Measurements from ENCODE around the gene PRPSAP1.

PRPSAP1 gene

GRCh38 chr17:76272541-76273444 is 80.9 kb downstream of the PRPSAP1 start:
- peaks cover 18% of the 10 kb centered on the region for H3K4me1 ChIP-seq (ENCODE audit: low read length)
- H3K4me2 ChIP-seq (ENCODE audit: low read depth, low read length): no peak overlapping the region
- no peak for TF ChIP-seq EZH2phosphoT487 (IDR thresholded peaks at IDR 0.05; ENCODE audit: low read length)
- TF ChIP-seq EZH2 (optimal IDR thresholded peaks at IDR 0.05; ENCODE audit: low read depth, low read length): no peak
- no peak for TF ChIP-seq CTCF (IDR thresholded peaks at IDR 0.05; ENCODE audit: low read length)
- H3K4me3 ChIP-seq (ENCODE audit: low read length): no peak overlapping the region
- H4K20me1 ChIP-seq (ENCODE audit: insufficient read depth, low read length): no peaks in the 10 kb centered on the region
- no peak overlapping the region for H2AFZ ChIP-seq (ENCODE audit: low read length)
- H3K9me3 ChIP-seq (replicated peaks; ENCODE audit: insufficient read depth, low read length): no peaks in the 10 kb centered on the region
- peaks cover 23% of the 10 kb centered on the region for H3K79me2 ChIP-seq (ENCODE audit: low read length)
- no peak for DNase-seq
- no peak overlapping the region for H3K9ac ChIP-seq (ENCODE audit: low read length)
- no peaks in the 10 kb centered on the region for H3K27me3 ChIP-seq (replicated peaks; ENCODE audit: insufficient read depth, low read length)
- peaks cover 51% of the 10 kb centered on the region for H3F3A ChIP-seq (ENCODE audit: insufficient read depth, low read length)
- no peaks in the 10 kb centered on the region for H3K9me2 ChIP-seq (replicated peaks; ENCODE audit: insufficient read depth, low read length)
- no peaks in the 10 kb centered on the region for H3K36me3 ChIP-seq (replicated peaks; ENCODE audit: insufficient read depth, low read length)
- H3K27ac ChIP-seq (ENCODE audit: low read length): no peak overlapping the region

- Histone ChIP-seq H3K27ac (ENCODE audit: low read length) (no peak overlapping the region), H3K27me3 (replicated peaks; ENCODE audit: insufficient read depth, low read length) (no peaks in the 10 kb centered on the region), H3K4me1 (ENCODE audit: low read length) (peaks cover 24% of the 10 kb centered on the region), H3K9me3 (replicated peaks; ENCODE audit: insufficient read depth, low read length) (no peaks in the 10 kb centered on the region), H2AFZ (ENCODE audit: low read length) (no peak overlapping the region), H3K36me3 (replicated peaks; ENCODE audit: insufficient read depth, low read length) (0 out of 2 replicates have a peak, but pooled peaks cover 3% of the 10 kb centered on the region), H3K9me2 (replicated peaks; ENCODE audit: insufficient read depth, low read length) (no peaks in the 10 kb centered on the region), H3F3A (ENCODE audit: insufficient read depth, low read length) (peaks cover 57% of the 10 kb centered on the region), H3K9ac (ENCODE audit: low read length) (no peak overlapping the region), H3K79me2 (ENCODE audit: low read length) (peaks cover 32% of the 10 kb centered on the region), H3K4me3 (ENCODE audit: low read length) (no peak overlapping the region), H3K4me2 (ENCODE audit: low read depth, low read length) (peak overlapping the region; percentile 26; the same call in 1 of the 2 replicates), H4K20me1 (ENCODE audit: insufficient read depth, low read length) (no peaks in the 10 kb centered on the region)
- no peak for DNase-seq
- TF ChIP-seq EZH2 (optimal IDR thresholded peaks at IDR 0.05; ENCODE audit: low read depth, low read length) (no peak), CTCF (IDR thresholded peaks at IDR 0.05; ENCODE audit: low read length) (no peak), EZH2phosphoT487 (IDR thresholded peaks at IDR 0.05; ENCODE audit: low read length) (no peak)
Measured at GRCh38 chr17:76271669-76272540, 81.8 kb downstream of the PRPSAP1 start.

GRCh38 chr17:76270770-76271668 is 82.7 kb downstream of the PRPSAP1 start:
- Histone ChIP-seq H3K9ac (ENCODE audit: low read length) (no peak overlapping the region), H3K4me1 (ENCODE audit: low read length) (peaks cover 27% of the 10 kb centered on the region), H3K9me3 (replicated peaks; ENCODE audit: insufficient read depth, low read length) (no peaks in the 10 kb centered on the region), H3K4me3 (ENCODE audit: low read length) (no peak overlapping the region), H3K36me3 (replicated peaks; ENCODE audit: insufficient read depth, low read length) (0 out of 2 replicates have a peak, but pooled peaks cover 6% of the 10 kb centered on the region), H4K20me1 (ENCODE audit: insufficient read depth, low read length) (no peaks in the 10 kb centered on the region), H3F3A (ENCODE audit: insufficient read depth, low read length) (peaks cover 57% of the 10 kb centered on the region), H3K9me2 (replicated peaks; ENCODE audit: insufficient read depth, low read length) (no peaks in the 10 kb centered on the region), H3K27me3 (replicated peaks; ENCODE audit: insufficient read depth, low read length) (no peaks in the 10 kb centered on the region), H2AFZ (ENCODE audit: low read length) (no peak overlapping the region), H3K4me2 (ENCODE audit: low read depth, low read length) (peak overlapping the region; percentile 26; the same call in 1 of the 2 replicates), H3K27ac (ENCODE audit: low read length) (no peak overlapping the region), H3K79me2 (ENCODE audit: low read length) (peaks cover 41% of the 10 kb centered on the region)
- DNase-seq: no peak
- TF ChIP-seq EZH2phosphoT487 (IDR thresholded peaks at IDR 0.05; ENCODE audit: low read length) (no peak), EZH2 (optimal IDR thresholded peaks at IDR 0.05; ENCODE audit: low read depth, low read length) (no peak), CTCF (IDR thresholded peaks at IDR 0.05; ENCODE audit: low read length) (no peak)

Measured in MM.1S (cell line).